WTC11 (cell line): Measurements from ENCODE around the gene ZNF407. TPM values are rescaled to one million over a fixed set of nuclear protein-coding genes. Genes with fewer than 3 reads are reported as not detected.

Experiments used
- ATAC-seq: fragments of 200-7000 bp; cut with Tn5 transposase; 2 replicates; pipeline ENCODE4 v1.10.0; 2021; ENCODE audit warnings: mild to moderate bottlenecking, moderate library complexity
- CTCF ChIA-PET: fragments of 300-600 bp; sonication (Branson Sonifier 250); formaldehyde crosslinking; loops from one replicate; lab custom pipeline; 2021; ENCODE audit warnings: antibody characterized with exemption; lab: Charles Lee
- POLR2A ChIA-PET: fragments of 350-600 bp; sonication (Branson Sonifier 250); formaldehyde crosslinking; loops from one replicate; lab custom pipeline; 2021; ENCODE audit warnings: antibody characterized with exemption; lab: Charles Lee
- DNase-seq: peaks from one replicate; pipeline ENCODE4 v3.0.0; 2021; ENCODE audit warnings: low spot score
- H3K27ac Mint-ChIP-seq: 2 replicates; pipeline ENCODE4 v1.8.0; 2021; ENCODE audit warnings: mixed read lengths
- H3K27me3 Mint-ChIP-seq: 2 replicates; pipeline ENCODE4 v1.8.0; 2021; ENCODE audit warnings: low read depth, mild to moderate bottlenecking, moderate library complexity, mixed read lengths
- H3K36me3 Mint-ChIP-seq: 2 replicates; pipeline ENCODE4 v1.8.0; 2021; ENCODE audit warnings: mixed read lengths
- H3K4me1 Mint-ChIP-seq: 2 replicates; pipeline ENCODE4 v1.8.0; 2022; ENCODE audit warnings: mixed read lengths
- H3K4me3 Mint-ChIP-seq: 2 replicates; pipeline ENCODE4 v1.8.0; 2021; ENCODE audit warnings: mild to moderate bottlenecking, moderate library complexity, mixed read lengths
- H3K9me3 Mint-ChIP-seq: 2 replicates; pipeline ENCODE4 v1.8.0; 2021; ENCODE audit warnings: mixed read lengths
- CBFB ChIP-seq: sonication (generic); formaldehyde crosslinking; IDR thresholded peaks from 2 replicates; pipeline ENCODE4 v1.8.1; 2022; ENCODE audit warnings: mild to moderate bottlenecking, low read depth, missing genetic modification reagents
- CREM ChIP-seq: sonication (generic); formaldehyde crosslinking; IDR thresholded peaks from 2 replicates; pipeline ENCODE4 v1.8.1; 2022; ENCODE audit warnings: mild to moderate bottlenecking, missing genetic modification reagents, moderate library complexity
- EMX1 ChIP-seq: fragments of 250-450 bp; sonication (Bioruptor Pico); IDR thresholded peaks from 2 replicates; pipeline ENCODE4 v1.8.0; 2021; ENCODE audit warnings: mild to moderate bottlenecking
- GABPB1 ChIP-seq: sonication (generic); formaldehyde crosslinking; IDR thresholded peaks from 2 replicates; pipeline ENCODE4 v1.8.1; 2023; ENCODE audit warnings: mild to moderate bottlenecking, missing genetic modification reagents
- NFYB ChIP-seq: sonication (generic); formaldehyde crosslinking; conservative IDR thresholded peaks from 2 replicates; pipeline ENCODE4 v1.8.0; 2022; ENCODE audit warnings: low read depth, missing genetic modification reagents
- OVOL2 ChIP-seq: fragments of 250-450 bp; sonication (Bioruptor Pico); IDR thresholded peaks from 2 replicates; pipeline ENCODE4 v1.9.0; 2021; ENCODE audit warnings: mild to moderate bottlenecking, borderline replicate concordance
- PRRX2 ChIP-seq: fragments of 250-450 bp; sonication (Bioruptor Pico); IDR thresholded peaks from 2 replicates; pipeline ENCODE4 v1.8.0; 2021; ENCODE audit warnings: mild to moderate bottlenecking
- RELA ChIP-seq: sonication (generic); formaldehyde crosslinking; IDR thresholded peaks from 2 replicates; pipeline ENCODE4 v1.8.1; 2022; ENCODE audit warnings: missing genetic modification reagents, mild to moderate bottlenecking, borderline replicate concordance
- TP53 ChIP-seq: sonication (generic); formaldehyde crosslinking; IDR thresholded peaks from 2 replicates; pipeline ENCODE4 v1.8.1; 2023; ENCODE audit warnings: mild to moderate bottlenecking, missing genetic modification reagents
- ZBTB21 ChIP-seq: sonication (generic); formaldehyde crosslinking; IDR thresholded peaks from 2 replicates; pipeline ENCODE4 v1.8.1; 2023; ENCODE audit warnings: mild to moderate bottlenecking, missing genetic modification reagents, borderline replicate concordance
- ZNF263 ChIP-seq: sonication (generic); formaldehyde crosslinking; IDR thresholded peaks from 2 replicates; pipeline ENCODE4 v1.8.1; 2022; ENCODE audit warnings: low read depth, mild to moderate bottlenecking, moderate library complexity, missing genetic modification reagents
- ZNF396 ChIP-seq: fragments of 250-450 bp; sonication (Bioruptor Pico); IDR thresholded peaks from 2 replicates; pipeline ENCODE4 v1.8.0; 2021; ENCODE audit warnings: mild to moderate bottlenecking, moderate library complexity, borderline replicate concordance
- total RNA-seq: library from RNA; stranded (reverse); gene quantifications from 3 replicates; pipeline ENCODE4 v1.2.3, GENCODE V29; 2021
- TF ChIP-seq, protein P1 (sequence below): fragments of 250-450 bp; sonication (Bioruptor Pico); conservative IDR thresholded peaks from 2 replicates; pipeline ENCODE4 v1.9.0; 2021; ENCODE audit warnings: mild to moderate bottlenecking
- TF ChIP-seq, protein P2 (sequence below): sonication (generic); formaldehyde crosslinking; conservative IDR thresholded peaks from 2 replicates; pipeline ENCODE4 v1.8.1; 2022; ENCODE audit warnings: mild to moderate bottlenecking, missing genetic modification reagents
- TF ChIP-seq, protein P3 (sequence below): sonication (generic); formaldehyde crosslinking; IDR thresholded peaks from 2 replicates; pipeline ENCODE4 v1.8.1; 2022; ENCODE audit warnings: mild to moderate bottlenecking, moderate library complexity, missing genetic modification reagents
- TF ChIP-seq, protein P4 (sequence below): sonication (generic); formaldehyde crosslinking; IDR thresholded peaks from 2 replicates; pipeline ENCODE4 v1.8.0; 2023; ENCODE audit warnings: missing genetic modification reagents
- TF ChIP-seq, protein P5 (sequence below): sonication (generic); formaldehyde crosslinking; IDR thresholded peaks from 2 replicates; pipeline ENCODE4 v1.8.0; 2022; ENCODE audit warnings: mild to moderate bottlenecking, missing genetic modification reagents
- TF ChIP-seq, protein P6 (sequence below): fragments of 250-450 bp; sonication (Bioruptor Pico); IDR thresholded peaks from 2 replicates; pipeline ENCODE4 v1.9.0; 2021; ENCODE audit warnings: mild to moderate bottlenecking
- TF ChIP-seq, protein P7 (sequence below): fragments of 250-450 bp; sonication (Bioruptor Pico); IDR thresholded peaks from 2 replicates; pipeline ENCODE4 v1.9.0; 2021; ENCODE audit warnings: mild to moderate bottlenecking

ZNF407 gene
- total RNA-seq, 1 experiment from 2014 or later: 6.5 TPM

DNA sequence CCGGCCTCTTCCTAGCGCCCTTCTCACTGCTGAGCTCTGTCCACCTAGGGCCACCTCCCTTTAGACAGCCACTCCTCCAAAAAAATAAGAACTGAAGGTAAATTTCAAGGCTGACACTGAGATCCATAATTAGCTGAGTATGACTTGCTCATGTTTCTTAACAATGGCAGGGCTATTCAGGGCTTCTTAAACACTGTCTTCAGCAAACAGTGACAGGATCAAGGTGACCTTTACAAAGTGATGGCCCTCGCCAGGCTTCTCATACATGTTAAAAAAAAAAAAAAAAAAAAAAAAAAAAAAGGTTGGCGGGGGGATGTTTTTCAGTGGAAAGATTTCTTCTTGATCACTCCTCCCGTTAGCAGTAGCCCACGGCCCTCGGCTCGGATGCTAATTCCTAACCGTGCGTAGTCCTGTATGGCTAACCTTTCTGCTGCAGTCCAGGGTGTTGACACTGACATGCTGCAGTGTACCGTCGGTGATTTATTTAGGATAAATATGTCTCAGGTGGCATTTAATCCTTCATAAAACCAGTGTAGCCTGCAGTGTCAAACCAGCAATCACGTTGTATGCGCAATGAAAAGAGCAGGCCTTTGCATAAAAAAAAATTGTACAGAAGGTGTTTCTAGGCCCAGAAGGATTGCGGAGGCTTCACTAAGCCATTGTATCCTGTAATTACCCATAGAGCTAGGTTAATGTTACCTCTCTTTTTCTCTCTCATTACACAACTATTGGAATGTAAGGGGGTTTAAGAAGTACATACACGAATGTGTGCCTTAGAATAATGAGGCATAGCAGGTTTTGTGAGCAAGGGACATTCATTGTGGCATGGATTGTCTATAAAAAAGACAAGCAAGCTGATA is 468.6 kb downstream of the ZNF407 start (continued):
- TF ChIP-seq, protein P1, sequence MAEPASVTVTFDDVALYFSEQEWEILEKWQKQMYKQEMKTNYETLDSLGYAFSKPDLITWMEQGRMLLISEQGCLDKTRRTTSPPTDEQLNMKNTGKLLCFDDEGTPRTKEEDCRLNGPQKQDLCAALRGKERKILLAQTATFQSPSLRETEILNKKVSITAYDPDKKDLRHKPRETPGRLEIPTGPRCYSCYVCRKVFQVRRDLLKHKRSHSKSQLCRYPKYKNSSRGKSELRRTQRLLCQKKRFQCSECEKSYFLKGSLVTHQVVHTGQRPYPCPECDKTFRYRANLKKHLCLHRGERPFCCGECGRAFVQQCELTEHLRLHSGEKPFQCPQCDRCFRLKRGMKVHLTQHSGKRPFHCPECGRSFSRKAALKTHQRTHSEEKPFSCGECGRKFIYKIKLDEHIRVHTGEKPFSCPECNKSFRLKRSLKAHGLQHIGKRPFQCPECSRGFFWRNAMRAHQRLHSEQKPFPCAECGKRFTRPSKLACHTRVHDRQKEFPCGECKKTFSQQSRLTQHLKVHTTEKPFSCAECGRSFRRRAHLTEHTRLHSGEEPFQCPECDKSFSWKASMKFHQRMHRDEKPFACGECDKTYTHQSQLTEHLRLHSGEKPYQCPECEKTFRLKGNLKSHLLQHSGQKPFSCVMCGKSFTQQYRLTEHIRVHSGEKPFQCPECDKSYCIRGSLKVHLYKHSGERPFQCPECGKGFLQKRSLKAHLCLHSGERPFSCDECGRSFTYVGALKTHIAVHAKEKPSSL (CRISPR knock-in tag): no peak
- TF ChIP-seq CBFB (CRISPR knock-in tag) (no peak), CREM (CRISPR knock-in tag) (no peak), TP53 (no peak), OVOL2 (CRISPR knock-in tag) (no peak), NFYB (CRISPR knock-in tag) (no peak), ZBTB21 (CRISPR knock-in tag) (no peak), RELA (CRISPR knock-in tag) (no peak)
- TF ChIP-seq, protein P2, sequence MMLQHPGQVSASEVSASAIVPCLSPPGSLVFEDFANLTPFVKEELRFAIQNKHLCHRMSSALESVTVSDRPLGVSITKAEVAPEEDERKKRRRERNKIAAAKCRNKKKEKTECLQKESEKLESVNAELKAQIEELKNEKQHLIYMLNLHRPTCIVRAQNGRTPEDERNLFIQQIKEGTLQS: no peak
- TF ChIP-seq, protein P3, sequence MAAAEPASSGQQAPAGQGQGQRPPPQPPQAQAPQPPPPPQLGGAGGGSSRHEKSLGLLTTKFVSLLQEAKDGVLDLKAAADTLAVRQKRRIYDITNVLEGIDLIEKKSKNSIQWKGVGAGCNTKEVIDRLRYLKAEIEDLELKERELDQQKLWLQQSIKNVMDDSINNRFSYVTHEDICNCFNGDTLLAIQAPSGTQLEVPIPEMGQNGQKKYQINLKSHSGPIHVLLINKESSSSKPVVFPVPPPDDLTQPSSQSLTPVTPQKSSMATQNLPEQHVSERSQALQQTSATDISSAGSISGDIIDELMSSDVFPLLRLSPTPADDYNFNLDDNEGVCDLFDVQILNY (CRISPR knock-in tag): no peak
- TF ChIP-seq, protein P4, sequence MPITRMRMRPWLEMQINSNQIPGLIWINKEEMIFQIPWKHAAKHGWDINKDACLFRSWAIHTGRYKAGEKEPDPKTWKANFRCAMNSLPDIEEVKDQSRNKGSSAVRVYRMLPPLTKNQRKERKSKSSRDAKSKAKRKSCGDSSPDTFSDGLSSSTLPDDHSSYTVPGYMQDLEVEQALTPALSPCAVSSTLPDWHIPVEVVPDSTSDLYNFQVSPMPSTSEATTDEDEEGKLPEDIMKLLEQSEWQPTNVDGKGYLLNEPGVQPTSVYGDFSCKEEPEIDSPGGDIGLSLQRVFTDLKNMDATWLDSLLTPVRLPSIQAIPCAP (CRISPR knock-in tag): no peak

DNA sequence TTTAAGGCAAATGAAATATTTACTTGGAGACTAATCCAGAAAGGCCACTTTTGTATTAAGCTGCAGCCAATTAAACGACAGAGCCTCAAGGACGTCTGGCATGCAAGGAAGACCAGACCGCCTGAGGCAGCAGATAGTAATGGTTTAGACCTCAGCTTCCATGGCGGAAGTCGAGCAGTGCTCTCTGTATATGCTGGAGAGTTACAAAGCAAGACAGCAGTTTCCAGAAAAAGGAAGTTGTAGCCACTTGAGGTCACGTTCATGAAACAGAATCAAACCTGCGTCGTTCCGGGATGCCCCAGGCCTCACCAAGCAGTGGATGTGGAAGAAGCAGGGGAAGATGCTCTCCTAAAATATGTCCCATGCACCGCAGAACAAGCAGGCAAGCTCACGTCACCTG is 469.3 kb downstream of the ZNF407 start:
- H3K4me1 Mint-ChIP-seq: peaks cover 4% of the 10 kb centered on the region; the same call in 1 of the 2 replicates
- no peak for ATAC-seq
- ChIA-PET POLR2A (no interaction called here), CTCF (no interaction called here)
- H3K36me3 Mint-ChIP-seq: no peaks in the 10 kb centered on the region
- TF ChIP-seq ZNF396 (CRISPR knock-in tag) (no peak), EMX1 (CRISPR knock-in tag) (no peak), GABPB1 (CRISPR knock-in tag) (no peak), ZNF263 (CRISPR knock-in tag) (no peak)
- TF ChIP-seq, protein P5, sequence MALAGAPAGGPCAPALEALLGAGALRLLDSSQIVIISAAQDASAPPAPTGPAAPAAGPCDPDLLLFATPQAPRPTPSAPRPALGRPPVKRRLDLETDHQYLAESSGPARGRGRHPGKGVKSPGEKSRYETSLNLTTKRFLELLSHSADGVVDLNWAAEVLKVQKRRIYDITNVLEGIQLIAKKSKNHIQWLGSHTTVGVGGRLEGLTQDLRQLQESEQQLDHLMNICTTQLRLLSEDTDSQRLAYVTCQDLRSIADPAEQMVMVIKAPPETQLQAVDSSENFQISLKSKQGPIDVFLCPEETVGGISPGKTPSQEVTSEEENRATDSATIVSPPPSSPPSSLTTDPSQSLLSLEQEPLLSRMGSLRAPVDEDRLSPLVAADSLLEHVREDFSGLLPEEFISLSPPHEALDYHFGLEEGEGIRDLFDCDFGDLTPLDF: no peak
- DNase-seq: no peak
- no peaks in the 10 kb centered on the region for H3K9me3 Mint-ChIP-seq
- no peak overlapping the region for H3K4me3 Mint-ChIP-seq
- no peak overlapping the region for H3K27ac Mint-ChIP-seq
- no peaks in the 10 kb centered on the region for H3K27me3 Mint-ChIP-seq

DNA sequence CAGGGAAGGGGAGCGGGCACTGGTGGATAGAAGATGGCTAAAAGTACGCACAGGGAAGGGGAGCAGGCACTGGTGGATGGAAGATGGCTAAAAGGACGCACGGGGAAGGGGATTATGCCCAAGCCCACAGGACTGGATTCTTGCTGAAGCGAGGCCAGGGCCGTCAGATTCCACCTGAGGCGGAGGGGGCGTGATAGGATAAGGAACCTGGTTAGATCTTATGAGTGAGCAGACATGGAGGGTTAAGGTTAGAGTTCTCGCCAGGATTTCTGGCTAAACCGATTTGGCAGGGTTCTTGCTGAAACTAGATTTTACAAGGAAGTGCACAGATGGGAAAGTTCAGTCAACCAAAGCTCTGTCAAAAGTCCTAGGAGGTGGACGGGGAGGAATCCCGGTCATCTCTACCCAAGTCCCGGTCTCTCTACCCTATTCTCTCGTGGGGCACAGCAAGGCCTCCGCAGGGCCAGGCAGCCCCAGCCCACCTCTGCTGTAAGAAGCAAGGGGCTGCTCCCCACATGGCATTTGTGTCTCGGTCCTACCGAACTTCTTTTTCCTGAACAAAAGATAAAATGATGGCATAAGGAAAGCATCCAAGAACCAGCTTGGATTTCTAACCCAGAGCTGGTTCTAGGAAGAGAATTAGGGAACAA is 470.5 kb downstream of the ZNF407 start:
- DNase-seq (no peak), ATAC-seq (no peak)
- H3K4me3 Mint-ChIP-seq: no peak overlapping the region
- ChIA-PET CTCF (no interaction called here), POLR2A (no interaction called here)
- H3K36me3 Mint-ChIP-seq: no peaks in the 10 kb centered on the region
- no peaks in the 10 kb centered on the region for H3K27me3 Mint-ChIP-seq
- H3K27ac Mint-ChIP-seq: no peak overlapping the region
- H3K4me1 Mint-ChIP-seq: peaks cover 4% of the 10 kb centered on the region; the same call in 1 of the 2 replicates
- H3K9me3 Mint-ChIP-seq: no peaks in the 10 kb centered on the region
- TF ChIP-seq NFYB (CRISPR knock-in tag): no peak
- TF ChIP-seq, protein P1 (CRISPR knock-in tag): no peak
- no peak for TF ChIP-seq EMX1 (CRISPR knock-in tag)
- TF ChIP-seq, protein P6, sequence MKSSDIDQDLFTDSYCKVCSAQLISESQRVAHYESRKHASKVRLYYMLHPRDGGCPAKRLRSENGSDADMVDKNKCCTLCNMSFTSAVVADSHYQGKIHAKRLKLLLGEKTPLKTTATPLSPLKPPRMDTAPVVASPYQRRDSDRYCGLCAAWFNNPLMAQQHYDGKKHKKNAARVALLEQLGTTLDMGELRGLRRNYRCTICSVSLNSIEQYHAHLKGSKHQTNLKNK (CRISPR knock-in tag): no peak
- TF ChIP-seq, protein P7, sequence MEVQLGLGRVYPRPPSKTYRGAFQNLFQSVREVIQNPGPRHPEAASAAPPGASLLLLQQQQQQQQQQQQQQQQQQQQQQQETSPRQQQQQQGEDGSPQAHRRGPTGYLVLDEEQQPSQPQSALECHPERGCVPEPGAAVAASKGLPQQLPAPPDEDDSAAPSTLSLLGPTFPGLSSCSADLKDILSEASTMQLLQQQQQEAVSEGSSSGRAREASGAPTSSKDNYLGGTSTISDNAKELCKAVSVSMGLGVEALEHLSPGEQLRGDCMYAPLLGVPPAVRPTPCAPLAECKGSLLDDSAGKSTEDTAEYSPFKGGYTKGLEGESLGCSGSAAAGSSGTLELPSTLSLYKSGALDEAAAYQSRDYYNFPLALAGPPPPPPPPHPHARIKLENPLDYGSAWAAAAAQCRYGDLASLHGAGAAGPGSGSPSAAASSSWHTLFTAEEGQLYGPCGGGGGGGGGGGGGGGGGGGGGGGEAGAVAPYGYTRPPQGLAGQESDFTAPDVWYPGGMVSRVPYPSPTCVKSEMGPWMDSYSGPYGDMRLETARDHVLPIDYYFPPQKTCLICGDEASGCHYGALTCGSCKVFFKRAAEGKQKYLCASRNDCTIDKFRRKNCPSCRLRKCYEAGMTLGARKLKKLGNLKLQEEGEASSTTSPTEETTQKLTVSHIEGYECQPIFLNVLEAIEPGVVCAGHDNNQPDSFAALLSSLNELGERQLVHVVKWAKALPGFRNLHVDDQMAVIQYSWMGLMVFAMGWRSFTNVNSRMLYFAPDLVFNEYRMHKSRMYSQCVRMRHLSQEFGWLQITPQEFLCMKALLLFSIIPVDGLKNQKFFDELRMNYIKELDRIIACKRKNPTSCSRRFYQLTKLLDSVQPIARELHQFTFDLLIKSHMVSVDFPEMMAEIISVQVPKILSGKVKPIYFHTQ: no peak
- TF ChIP-seq CBFB (CRISPR knock-in tag): no peak
- no peak for TF ChIP-seq PRRX2 (CRISPR knock-in tag)
- TF ChIP-seq CREM (CRISPR knock-in tag): no peak
